BJ (cell line): ENCODE data around the gene U2AF1. TPM values are rescaled to one million over a fixed set of nuclear protein-coding genes. Genes with fewer than 3 reads are reported as not detected.
"Not testable (repeated sequence)": the region's sequence is repeated elsewhere in the genome, so short reads cannot be mapped to it uniquely, and the experiment has no call there.

Experiments used
- CTCF ChIA-PET: fragments of 350-600 bp; formaldehyde crosslinking; extraction: SDS; loops from one replicate; lab custom pipeline; 2021; ENCODE audit warnings: antibody characterized with exemption, inconsistent platforms; lab: Yijun Ruan, JAX
- POLR2A ChIA-PET: fragments of 300-600 bp; sonication (Branson Sonifier 250); formaldehyde crosslinking; extraction: SDS; loops from one replicate; lab custom pipeline; 2021; ENCODE audit warnings: antibody characterized with exemption; lab: Charles Lee
- DNase-seq: peaks from one replicate; pipeline ENCODE4 v3.0.0-alpha.2; 2011; ENCODE audit warnings: low read depth
- H3K27me3 ChIP-seq: 2 replicates; pipeline ENCODE4 v1.6.0; 2011; ENCODE audit warnings: low read length; ENCODE audit not compliant: control insufficient read depth, insufficient read depth
- H3K36me3 ChIP-seq: 2 replicates; pipeline ENCODE4 v1.5.1; 2011; ENCODE audit warnings: low read length; ENCODE audit not compliant: control insufficient read depth, insufficient read depth
- H3K4me3 ChIP-seq: 2 replicates; pipeline ENCODE4 v1.5.1; 2011; ENCODE audit warnings: low read depth, mild to moderate bottlenecking, control low read depth, low read length
- polyA minus RNA-seq: library from RNA; depleted of rRNA, polyadenylated mRNA; stranded (reverse); fragments of >200 nt; gene quantifications from 2 replicates; pipeline ENCODE4 v1.2.3, GENCODE V29; 2011; rRNA and poly(A)+ RNA removed
- polyA plus RNA-seq: library from polyadenylated mRNA; depleted of rRNA; stranded (reverse); fragments of >200 nt; gene quantifications from 2 replicates; pipeline ENCODE4 v1.2.3, GENCODE V29; 2011; rRNA removed

U2AF1 gene, protein sequence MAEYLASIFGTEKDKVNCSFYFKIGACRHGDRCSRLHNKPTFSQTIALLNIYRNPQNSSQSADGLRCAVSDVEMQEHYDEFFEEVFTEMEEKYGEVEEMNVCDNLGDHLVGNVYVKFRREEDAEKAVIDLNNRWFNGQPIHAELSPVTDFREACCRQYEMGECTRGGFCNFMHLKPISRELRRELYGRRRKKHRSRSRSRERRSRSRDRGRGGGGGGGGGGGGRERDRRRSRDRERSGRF
- polyA plus RNA-seq (15.8 and 32.8 TPM in 2 replicates), polyA minus RNA-seq (4.8 and 13.5 TPM in 2 replicates)

DNA sequence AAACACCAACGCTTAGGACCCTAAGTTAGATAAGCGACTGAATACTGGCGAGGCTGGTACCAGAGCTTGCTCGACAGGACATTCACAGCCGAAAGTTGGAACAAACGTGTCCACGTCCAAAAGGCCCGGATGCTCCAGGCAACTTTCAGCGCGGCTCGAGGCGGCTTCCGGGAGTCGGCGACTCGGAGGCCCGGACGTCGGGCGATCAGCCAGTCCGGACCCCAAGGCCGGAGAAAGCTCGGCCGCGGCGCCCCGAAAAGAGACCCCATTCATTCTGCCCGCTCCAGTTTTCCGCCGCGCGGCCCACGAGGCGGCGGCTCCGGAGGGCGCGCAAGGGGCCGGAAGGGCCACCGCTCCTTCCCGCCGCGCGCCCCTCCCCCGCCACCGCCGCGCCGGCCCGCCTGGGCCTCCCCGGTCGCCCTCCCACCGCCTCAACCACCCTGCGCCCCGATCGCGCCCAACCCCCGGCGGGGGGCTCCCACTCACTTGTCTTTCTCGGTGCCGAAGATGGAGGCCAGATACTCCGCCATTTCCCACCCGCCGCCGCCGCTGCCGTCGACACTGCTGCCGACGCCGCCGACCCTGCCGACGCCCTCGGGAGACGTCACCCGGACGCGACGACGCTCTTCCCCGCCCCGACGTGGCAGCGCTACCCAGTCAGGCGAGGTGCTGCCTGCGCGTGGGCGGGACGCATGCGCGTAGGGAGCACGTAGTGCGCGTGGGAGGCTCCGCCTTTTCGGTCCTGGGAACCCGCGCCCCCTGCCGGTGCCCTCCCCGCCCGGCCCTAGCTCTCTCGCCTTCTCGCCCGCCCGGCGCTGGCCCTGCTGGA lies at the start of gene U2AF1:
Gene U2AF1 (minus strand): TSS at position 606 of the 829 bp plus-strand sequence. CDS start 76 bp downstream, at position 530.
- H3K36me3 ChIP-seq, POLR2A ChIA-PET, CTCF ChIA-PET, H3K27me3 ChIP-seq, DNase-seq: not testable (repeated sequence)
- peak within 1 kb of the TSS; percentile 48 for H3K4me3 ChIP-seq

DNA sequence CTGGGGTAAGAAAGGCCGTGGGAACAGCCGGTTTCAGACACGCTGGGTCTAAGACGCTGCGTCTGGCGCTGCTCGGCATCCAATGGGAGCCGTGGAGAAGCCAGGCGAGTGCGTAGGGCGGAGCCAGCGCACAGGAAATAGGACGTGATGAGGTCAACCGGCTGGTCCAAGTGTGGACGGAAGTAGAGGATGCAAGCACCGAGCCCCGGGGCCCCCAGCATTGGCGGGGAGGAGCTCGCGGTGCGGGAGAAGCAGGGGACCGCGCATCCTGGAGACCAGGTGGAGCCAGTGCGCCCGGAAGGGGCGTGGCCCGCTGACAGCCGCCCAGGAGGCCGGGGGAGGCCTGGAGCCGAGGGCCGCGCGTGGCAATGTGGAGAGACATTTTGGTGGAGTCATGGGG lies 46.2 kb upstream of the U2AF1 start:
- DNase-seq, CTCF ChIA-PET, H3K27me3 ChIP-seq, POLR2A ChIA-PET, H3K36me3 ChIP-seq, H3K4me3 ChIP-seq: not testable (repeated sequence)

DNA sequence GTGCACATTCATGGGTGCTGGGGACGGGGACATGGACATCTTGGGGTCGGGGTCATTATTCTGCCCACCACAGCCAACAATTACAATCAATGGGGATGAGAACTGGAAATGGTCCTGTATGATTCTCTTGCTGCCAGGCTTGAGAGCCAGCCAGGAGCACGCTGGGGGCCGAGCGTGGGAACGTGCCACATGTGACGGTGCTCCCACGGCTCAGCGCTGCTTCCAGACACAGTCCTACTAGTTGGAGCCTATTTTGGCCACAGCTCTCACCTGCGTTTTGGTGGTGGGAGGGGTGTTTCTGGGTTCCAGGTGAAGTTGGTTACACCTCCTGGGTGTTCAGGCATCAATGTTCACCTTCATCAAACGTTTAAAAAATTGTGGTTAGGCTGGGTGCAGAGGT lies 42.0 kb upstream of the U2AF1 start:
- H3K36me3 ChIP-seq, CTCF ChIA-PET, DNase-seq, POLR2A ChIA-PET, H3K27me3 ChIP-seq, H3K4me3 ChIP-seq: not testable (repeated sequence)

DNA sequence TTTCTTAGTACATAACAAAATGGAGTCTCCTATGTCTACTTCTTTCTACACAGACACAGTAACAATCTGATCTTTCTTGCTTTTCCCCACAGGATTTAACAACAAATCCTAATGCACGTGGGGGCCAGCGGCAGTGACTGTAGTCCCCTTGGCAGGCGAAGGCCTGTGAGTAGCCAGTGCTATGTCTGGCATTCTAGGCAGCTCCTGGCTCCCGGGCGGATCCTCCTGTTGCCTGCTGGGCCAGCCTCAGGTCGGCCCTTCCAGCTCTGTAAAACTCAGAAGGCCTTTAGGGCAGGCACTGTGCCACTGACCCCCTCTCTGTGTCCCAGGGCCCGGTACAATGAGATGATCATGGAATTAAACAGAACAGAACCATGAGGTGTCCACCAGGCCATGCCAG lies 40.6 kb upstream of the U2AF1 start:
- H3K27me3 ChIP-seq, DNase-seq, POLR2A ChIA-PET, H3K4me3 ChIP-seq, H3K36me3 ChIP-seq, CTCF ChIA-PET: not testable (repeated sequence)

DNA sequence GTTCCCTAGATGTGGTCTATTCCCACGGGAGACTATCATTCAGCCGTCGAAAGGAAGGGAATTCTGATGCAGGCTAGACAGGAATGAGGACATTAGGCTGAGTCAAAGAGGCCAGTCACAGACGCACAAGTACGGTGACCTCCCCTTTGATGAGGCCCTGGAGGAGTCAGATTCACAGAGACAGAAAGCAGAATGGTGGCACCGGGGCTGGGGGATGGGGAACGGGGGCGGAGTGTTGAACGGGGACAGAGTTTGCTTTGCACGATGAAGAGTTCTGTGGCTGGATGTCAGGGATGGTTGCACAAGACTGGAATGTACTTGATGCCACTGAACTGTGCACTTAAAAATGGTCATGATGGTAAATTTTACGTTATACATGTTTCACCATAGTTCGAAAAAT lies 39.3 kb upstream of the U2AF1 start:
- H3K36me3 ChIP-seq, POLR2A ChIA-PET, H3K4me3 ChIP-seq, CTCF ChIA-PET, DNase-seq, H3K27me3 ChIP-seq: not testable (repeated sequence)

DNA sequence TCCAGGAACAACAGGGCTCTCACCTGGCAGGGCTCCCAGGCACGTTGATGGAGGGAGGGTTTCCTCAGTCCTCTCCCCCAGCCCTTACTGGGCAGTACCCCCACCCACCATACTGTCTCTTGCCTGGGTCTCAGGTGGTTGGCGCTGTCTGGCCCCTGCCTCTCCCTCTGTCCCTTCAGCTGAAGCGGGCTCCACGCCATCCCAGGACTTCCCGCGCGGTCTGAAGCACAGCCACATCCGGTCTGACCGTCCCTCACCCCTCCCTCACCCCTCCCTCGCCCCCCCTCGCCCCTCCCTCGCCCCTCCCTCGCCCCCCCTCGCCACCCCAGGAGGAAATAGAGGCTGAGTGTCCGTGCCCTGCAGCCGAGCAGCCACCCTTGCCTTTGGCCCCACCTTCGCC lies 34.0 kb upstream of the U2AF1 start:
- CTCF ChIA-PET, result not testable (repeated sequence)

DNA sequence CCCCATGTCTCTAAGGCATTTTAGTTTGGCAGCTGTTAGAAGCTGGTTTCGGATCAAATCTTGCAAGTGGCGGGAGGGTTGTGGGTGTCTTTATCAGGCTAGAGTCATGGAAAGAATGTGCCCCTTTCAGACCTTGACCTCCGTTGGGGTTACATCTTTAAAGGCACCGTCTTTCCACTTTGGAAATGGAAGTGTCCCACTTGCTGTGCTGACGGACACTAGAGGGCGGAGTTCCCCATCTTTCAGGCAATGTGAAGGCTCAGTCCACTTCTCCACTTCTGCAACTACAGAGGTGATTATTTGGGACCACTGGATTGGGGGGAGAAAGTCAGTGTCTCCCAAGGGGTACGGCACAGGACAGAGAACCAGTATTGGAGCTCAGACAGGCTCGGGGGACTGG lies 31.6 kb upstream of the U2AF1 start:
- DNase-seq, POLR2A ChIA-PET, CTCF ChIA-PET, H3K27me3 ChIP-seq, H3K36me3 ChIP-seq, H3K4me3 ChIP-seq: not testable (repeated sequence)

More for the DNA sequence above, 34.0 kb upstream of the U2AF1 start:
- H3K36me3 ChIP-seq, POLR2A ChIA-PET, DNase-seq, H3K27me3 ChIP-seq, H3K4me3 ChIP-seq: not testable (repeated sequence)

DNA sequence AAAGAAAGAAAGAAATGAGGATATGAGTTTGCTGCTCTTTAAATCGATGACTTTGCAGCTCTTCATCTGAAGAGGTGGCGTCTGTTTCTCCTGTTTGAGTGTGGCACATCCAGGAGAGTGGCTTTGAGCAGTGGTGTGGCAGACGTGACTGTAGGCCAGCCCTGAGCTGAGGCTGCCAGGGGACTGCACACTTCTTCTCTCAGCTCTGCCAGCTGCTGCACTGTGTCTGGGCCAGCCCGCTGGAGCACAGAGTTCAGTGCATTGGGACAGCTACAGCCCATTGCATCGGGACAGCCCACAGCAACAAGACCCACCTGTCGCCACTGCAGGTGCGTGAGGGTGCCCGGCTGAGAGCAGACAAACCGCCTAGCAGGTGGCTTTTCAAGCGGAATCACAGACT lies 27.1 kb upstream of the U2AF1 start:
- H3K4me3 ChIP-seq, POLR2A ChIA-PET, DNase-seq, H3K27me3 ChIP-seq, CTCF ChIA-PET, H3K36me3 ChIP-seq: not testable (repeated sequence)

DNA sequence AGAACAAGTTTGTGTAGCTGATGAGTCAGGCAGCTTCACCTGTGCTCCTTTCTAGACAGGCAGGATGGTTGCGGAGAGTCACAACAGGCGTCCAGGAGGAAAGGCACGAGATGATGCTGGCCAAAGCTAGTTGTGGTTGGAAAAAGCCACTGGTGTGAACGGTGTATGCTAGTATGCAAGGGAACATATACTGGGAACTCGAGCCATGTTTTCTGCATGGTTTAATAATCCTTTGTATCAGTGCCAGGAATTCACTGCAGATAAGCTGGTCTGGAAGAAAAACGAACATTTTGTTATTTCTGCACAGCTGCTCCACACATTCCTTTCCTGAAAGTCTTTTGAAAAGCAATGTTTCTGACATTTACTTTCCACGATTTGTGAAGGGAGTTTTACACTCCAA lies 22.7 kb upstream of the U2AF1 start:
- H3K4me3 ChIP-seq, CTCF ChIA-PET, POLR2A ChIA-PET, DNase-seq, H3K27me3 ChIP-seq, H3K36me3 ChIP-seq: not testable (repeated sequence)

DNA sequence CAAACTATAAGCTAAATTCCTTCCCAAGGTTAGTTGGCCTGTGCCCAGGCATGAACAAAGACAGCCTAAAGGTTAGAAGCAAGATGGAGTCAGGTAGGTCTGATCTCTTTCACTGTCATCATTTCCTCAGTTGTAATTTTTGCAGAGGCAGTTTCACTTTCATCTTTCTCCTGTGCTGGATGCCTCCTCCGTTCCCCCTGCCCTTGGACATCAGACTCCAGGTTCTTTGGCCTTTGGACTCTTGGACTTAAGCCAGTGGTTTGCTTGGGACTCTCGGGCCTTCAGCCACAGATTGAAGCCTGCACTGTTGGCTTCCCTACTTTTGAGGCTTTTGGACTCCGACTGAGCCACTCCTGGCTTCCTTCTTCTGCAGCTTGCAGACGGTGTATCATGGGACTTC lies 8.6 kb upstream of the U2AF1 start:
- H3K27me3 ChIP-seq, DNase-seq, CTCF ChIA-PET, H3K36me3 ChIP-seq, POLR2A ChIA-PET, H3K4me3 ChIP-seq: not testable (repeated sequence)

DNA sequence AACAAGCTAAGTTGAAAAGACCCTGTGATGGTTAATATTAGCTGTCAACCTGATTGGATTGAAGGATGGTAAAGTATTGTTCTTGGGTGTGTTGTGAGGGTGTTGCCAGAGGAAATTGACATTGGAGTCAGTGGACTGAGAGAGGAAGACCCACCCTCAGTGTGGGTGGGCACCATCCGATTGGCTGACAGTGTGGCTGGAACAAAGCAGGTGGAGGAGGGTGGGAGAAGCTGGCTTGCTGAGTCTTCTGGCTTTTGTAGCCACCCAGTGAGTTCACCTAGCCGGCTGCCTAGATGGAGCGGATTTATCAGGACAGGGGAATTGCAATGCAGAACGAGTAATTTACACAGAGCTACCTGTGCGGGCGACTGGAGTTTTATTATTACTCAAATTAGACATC lies 7.1 kb upstream of the U2AF1 start:
- CTCF ChIA-PET, H3K27me3 ChIP-seq, POLR2A ChIA-PET, H3K4me3 ChIP-seq, DNase-seq, H3K36me3 ChIP-seq: not testable (repeated sequence)

DNA sequence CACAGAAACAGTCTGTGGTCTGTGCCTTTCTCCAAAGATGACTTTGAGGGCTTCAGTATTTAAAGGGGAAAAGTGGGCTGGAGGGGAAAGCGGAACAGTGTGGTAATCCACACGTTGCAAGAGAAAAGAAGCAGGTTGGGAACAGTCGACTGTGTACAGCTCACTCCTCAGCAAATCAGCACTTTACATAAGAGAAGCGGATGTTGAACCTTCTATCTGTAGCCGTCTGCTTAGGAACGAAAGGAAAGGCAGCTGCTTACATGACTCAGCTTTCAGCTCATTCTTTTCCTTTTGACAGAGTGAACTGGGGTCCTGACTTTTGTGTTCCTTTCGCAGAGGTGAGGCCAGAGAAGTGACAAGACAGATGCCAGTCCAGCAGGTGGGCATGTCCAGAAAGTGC lies 1.6 kb upstream of the U2AF1 start:
- H3K27me3 ChIP-seq, H3K36me3 ChIP-seq, DNase-seq, H3K4me3 ChIP-seq, POLR2A ChIA-PET, CTCF ChIA-PET: not testable (repeated sequence)

DNA sequence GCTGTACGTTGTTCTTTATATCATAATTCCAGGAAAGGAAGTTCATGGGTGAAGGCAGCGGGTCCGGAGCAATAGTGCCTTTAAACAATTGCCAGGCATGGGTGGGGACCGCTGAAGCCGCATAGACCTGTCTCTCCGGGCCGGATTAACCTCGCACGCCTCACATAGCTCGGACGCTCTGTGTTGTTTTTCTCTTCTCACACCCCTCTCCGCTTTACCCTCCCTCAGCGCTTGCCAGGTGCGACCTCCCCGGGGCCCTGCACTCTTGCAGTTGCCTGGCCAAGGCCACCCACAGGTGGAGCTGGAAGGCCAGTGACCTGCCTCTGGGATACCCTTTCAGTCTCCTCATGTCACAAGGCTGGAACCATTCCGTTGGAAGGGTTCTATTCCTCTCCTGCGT lies 807 bp upstream of the U2AF1 start:
- DNase-seq, H3K27me3 ChIP-seq, H3K4me3 ChIP-seq, POLR2A ChIA-PET, CTCF ChIA-PET, H3K36me3 ChIP-seq: not testable (repeated sequence)
